ENCODE results near the gene INPP5A.
A peak's percentile ranks its signal among the peaks of the same experiment; 100 is the strongest.
"Not testable (repeated sequence)": the region's sequence is repeated elsewhere in the genome, so short reads cannot be mapped to it uniquely, and the experiment has no call there.

INPP5A gene

DNA sequence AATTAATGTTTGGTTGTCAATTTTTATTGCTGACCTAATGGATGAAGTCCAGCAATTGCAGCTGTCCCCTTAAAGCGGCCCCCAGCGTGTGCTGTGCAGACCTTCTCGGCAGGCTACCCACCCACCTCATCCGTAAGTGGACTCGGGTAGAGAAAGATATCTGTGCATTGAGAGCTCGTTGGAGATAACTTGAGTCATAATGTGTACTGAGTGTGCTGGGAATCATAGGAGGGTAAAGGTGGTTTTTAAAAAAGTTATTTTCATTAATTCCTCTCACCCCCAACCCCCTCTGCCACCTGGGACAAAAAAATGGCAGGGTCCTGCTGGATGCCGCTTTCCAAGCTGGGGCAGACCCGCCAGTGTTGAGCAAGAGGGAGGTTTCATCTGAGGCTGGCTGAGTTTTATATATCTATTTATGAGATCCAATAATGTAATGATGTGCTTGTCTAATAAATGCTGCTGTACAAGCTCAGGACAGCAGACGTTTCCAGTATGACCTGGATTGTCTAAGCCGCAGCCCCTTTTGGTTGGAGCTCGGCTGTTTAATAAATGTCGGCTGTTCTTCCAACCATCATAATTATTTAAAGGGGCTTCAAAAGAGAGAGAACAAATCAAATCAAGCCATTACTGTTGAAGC is 129.2 kb downstream of the INPP5A start:
- no peak for DNase-seq

DNA sequence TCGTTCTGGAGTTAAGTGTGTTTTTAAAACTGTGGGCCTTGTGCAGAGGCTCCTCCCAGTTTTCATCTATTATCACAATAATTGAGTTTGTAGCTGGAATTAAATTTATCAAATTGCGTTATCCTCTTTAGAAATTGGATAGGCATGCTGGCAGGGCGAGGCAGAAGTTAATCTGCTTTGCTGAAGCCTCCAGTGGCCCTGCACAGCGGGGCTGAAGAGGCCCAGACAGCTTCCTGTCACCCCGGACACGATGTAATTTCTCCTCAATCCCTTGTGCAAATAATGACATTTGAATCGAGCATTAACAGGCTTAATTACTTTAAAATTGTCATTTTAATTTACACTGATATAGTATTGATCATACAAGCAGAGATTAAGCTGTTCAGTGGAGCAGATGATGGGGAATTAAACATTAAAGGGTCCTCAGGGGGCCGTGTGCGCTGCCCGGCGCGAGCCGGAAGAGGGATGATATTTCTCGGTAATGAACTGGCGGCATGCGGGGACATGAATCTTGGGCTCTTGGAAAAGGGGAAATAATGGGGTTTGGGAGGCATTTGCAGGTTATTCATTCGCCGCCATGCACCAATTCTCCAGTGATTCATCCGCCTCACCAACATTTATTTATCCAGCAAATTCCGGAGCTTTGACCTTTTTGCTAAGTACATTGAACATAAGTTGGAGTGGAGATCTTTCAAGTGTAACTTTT is 129.9 kb downstream of the INPP5A start:
- peak; percentile 64 for DNase-seq

- DNase-seq = no peak
Observed at GRCh38 chr10:132668048-132668394, 130.4 kb downstream of the INPP5A start.

DNA sequence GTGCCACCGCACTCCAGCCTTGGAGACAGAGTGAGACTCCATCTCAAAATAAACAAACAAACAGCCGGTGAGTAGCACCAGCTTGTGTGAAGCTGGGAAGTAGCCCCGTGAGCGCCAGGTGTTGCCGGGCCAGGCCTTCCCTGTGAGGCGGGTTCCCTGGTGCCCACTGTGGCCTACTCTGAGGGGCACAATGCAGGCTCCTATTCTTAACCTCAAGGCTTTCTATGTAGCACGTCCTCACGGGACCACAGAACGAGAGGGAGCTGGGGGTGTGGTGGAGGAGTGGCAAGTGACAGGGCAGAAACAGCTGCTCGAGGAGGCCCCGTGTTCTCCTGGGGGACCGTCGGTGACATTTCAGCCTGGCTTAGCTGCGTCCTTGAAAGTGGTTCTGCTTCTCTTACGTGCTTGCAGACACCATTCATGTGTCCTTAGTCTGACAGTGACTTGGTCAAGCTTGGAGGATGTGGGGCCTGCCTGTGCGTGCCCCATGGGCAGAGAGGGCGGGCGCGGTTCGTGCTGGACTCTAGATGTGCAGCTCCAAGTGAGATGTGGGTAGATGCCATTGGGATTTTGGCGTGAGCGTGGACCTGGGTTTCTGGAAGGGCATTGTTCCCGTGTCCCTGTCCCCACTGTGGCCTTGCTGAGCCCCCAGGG is 131.7 kb downstream of the INPP5A start:
- no peak for DNase-seq

GRCh38 chr10:132670546-132671227 is 133.1 kb downstream of the INPP5A start:
- no peak for DNase-seq

DNA sequence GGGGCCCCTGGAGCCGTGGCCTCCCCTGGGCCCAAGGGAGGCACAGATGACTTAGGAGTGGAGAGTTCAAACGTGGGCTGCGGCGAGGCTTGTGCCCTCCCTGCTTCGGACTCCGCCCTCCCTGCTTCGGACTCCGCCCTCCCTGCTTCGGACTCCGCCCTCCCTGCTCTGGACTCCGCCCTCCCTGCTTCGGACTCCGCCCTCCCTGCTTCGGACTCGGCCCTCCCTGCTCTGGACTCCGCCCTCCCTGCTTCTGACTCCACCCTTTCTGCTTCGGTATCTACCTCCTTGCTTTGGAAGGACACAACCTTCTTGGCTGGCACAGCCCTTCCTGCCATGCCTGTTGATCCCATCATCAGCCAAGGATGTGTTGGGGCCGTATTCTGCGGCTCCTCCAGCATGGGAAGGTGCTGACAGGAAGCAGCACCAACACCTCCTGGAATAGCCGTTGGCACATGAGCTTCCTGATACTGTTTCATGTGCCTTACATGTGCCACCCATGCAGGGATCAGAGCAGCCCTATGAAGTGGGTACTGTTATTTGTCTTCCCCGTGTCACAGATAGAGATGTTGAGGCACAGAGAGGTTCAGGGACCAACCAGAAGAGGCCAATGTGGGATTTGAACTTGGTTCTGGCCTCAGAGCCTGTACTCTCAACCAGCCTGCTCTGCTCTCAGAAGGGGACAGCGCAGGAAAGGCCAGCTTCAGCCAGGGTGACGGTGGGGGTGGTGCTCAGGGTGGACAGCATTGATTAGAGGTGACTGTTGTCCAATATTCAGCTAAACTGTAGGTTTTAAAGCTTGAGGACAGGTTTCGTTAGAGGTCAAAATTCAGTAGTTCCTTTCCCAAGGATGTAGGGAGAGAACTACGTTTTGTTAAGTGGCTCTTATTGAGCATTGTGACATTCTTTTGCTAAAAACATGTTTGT is 133.9 kb downstream of the INPP5A start:
- DNase-seq = no peak

DNA sequence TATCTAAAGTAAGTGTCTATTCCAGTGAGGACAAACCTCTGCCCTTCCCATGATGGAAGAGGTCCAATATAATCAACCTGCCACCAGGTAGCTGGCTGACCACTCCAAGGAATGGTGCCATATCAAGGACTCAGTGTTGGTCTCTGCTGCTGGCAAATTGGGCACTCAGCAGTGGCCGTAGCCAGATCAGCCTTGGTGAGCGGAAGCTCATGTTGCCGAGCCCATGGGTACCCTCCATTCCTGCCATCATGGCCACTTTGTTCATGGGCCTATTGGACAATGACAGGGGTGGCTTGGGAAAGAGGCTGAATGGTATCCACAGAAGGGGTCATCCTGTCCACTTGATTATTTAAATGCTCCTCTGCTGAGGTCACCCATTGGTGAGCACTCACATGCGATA is 136.2 kb downstream of the INPP5A start:
- DNase-seq = not testable (repeated sequence)

GRCh38 chr10:132674311-132674710 is 136.7 kb downstream of the INPP5A start:
- no peak for DNase-seq

DNA sequence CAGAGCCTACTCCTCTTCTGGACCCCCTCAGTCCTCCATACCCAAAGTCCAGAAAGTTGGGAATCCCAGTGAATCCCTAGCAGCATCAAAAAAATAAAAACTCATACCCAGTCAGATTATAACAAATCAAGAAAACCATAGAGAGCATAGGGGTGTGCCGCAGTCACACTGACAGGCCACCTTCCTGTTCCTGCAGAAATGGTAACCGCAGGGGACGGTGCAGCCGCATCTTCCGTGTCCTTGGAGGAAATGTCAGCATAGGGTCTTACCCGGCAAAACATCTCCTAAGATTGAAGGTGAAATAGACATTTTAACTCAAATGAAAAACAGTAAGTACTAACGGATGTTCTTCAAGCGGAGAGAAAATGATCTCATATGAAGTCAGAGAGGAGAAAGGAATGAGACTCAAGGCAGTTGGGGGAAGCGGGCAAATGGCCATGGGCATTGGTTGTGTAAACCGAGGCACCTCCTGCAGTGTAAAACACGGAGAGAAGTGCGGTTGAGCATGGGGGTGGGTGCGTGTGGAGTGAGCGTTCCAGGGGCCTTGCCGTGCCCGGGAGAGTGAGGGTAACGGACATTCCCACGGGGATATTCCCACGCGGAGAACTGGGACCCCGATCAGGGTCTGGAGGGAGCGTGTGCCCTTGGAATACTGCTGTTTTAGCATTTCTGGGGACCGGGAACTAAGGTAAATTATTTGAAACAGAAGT is 137.6 kb downstream of the INPP5A start:
- no peak for DNase-seq

DNA sequence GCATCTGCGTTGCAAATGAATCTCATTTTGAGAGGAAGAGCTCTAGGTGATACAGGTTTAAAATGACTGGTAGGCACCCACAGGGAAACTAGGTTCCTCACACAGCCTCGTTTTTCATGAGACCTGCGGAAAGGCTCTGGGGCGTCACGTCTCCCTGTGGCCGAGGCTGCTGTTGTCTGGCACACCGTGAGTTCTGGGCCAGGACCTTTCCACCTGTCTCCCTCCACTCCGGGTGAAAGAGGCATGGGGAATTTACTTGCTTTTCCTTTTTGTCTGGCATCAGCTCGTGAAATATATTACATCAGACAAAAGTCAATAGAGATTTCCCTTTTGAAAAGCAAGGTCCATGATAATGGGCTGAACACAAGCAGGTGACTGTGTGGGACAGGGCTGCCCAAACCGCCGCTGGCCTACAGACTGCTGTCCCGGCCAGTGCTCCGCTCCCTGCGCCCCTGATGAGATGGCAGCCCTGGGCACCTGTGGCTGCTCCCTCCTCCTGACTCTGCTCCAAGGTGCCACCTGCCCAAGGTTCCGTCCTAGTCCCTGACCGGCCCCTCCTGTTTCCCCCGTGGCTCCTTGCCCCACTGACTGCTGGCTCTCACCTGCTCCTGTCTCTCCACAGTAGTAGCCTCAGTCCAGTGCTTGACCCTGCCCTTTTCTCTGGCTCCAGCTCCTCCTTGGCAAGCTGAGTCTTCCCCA is 138.8 kb downstream of the INPP5A start:
- DNase-seq = no peak

DNA sequence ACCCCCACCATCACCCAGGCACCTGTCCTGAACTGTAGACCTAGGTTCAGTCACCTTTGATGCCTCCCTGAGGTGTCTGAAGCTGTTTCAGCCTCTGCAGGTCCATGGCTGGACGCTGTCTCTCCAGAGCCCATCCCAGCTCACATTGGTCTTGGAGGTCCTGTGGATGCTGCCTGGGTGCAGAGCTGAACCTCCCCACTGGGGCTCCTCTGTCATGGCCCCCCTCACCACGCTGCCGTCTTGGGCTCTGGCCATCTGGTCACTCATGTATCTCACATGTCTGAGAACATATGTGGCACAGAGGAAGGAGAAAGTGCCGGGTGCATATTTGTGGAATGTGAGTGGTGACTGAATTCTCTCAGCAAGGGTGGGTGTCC is 139.5 kb downstream of the INPP5A start:
- no peak for DNase-seq

GRCh38 chr10:132677473-132678227 is 140.1 kb downstream of the INPP5A start:
- peak; percentile 10 for DNase-seq

GRCh38 chr10:132678436-132679216 is 141.0 kb downstream of the INPP5A start:
- DNase-seq = no peak

DNA sequence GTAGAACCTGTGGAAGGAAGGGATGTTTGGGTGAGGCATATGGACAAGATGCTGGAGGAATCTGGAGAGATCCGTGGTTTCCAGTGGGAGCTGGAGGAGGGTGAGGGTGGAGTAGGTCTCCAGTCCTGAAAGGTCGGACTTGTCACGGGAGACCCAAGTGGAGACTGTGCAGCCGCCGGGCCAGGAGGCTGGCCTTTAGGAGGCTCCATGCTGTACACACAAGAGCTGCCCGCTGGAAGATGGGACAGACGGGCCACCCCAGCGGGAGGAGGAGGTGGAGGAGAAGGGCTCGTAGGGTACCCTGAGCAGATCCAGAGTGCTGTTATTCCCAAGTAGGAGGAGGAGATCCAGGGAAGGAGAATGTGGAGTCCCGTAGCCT is 141.6 kb downstream of the INPP5A start:
- no peak for DNase-seq

GRCh38 chr10:132679640-132680039 is 142.1 kb downstream of the INPP5A start:
- DNase-seq = no peak

GRCh38 chr10:132680741-132681140 is 143.2 kb downstream of the INPP5A start:
- not testable (repeated sequence) for DNase-seq

DNA sequence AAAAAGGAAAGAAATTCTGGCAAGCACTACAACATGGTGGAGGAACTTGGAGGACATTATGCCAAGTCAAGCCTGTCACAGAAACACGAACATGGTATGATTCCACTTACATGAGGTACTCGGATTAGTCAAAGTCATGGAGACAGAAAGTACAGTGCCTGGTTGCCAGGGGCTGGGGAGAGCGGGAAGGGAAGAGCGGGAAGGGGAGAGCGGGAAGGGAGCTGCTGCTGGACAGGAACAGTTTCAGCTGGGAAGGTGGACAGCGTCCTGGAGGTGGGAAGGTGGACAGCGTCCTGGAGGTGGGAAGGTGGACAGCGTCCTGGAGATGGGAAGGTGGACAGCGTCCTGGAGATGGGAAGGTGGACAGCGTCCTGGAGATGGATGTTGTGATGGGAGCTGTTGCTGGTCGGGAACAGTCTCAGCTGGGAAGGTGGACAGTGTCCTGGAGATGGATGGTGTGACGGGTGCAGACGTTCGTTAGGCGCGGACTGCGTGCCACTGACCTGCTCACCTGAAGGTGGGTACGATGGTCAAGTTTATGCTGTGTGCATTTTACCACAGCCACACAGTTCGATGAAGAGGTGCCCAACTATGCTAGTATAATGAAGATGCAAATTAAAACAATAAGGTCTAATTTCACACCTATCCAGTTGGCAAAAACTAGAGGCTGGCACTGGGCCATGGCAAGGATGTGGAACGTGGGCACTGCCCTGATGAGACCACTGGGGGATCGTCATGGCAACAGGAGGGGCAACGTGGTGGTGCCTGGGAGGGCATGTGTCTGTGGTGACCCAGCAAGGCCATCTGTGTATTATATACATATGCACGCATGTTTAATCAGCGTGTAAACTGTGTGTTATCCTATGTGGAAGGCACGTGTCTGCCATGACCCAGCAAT is 144.5 kb downstream of the INPP5A start:
- no peak for DNase-seq

GRCh38 chr10:132684164-132684891 is 146.7 kb downstream of the INPP5A start:
- DNase-seq = no peak
